Hematopoietic multipotent progenitor cell treated with erythropoietin and hydrocortisone succinate and interleukin-3 and kit ligand, for 15 days (in vitro differentiated cells): ENCODE results near the gene PARVA.

ENCODE experiments used
- DNase-seq: peaks from one replicate; pipeline ENCODE4 v3.0.0-alpha.2; 2015; ENCODE audit warnings: low spot score

The PARVA gene

GRCh38 chr11:12430954-12431595 lies 53.7 kb downstream of the PARVA start:
- no peak for DNase-seq

GRCh38 chr11:12432507-12432906 lies 55.1 kb downstream of the PARVA start:
- DNase-seq: no peak

GRCh38 chr11:12433121-12433520 lies 55.8 kb downstream of the PARVA start:
- DNase-seq: no peak

GRCh38 chr11:12433571-12434324 lies 56.4 kb downstream of the PARVA start:
- DNase-seq: no peak

GRCh38 chr11:12434325-12434654 lies 56.9 kb downstream of the PARVA start:
- DNase-seq: no peak

- DNase-seq: no peak
Measured at GRCh38 chr11:12435264-12435663, 57.9 kb downstream of the PARVA start.

- no peak for DNase-seq
Measured at GRCh38 chr11:12436266-12436665, 58.9 kb downstream of the PARVA start.

GRCh38 chr11:12438291-12438690 lies 60.9 kb downstream of the PARVA start:
- no peak for DNase-seq

- DNase-seq: no peak
Measured at GRCh38 chr11:12439615-12440014, 62.2 kb downstream of the PARVA start.

GRCh38 chr11:12440565-12440964 lies 63.2 kb downstream of the PARVA start:
- no peak for DNase-seq

- no peak for DNase-seq
Measured at GRCh38 chr11:12441231-12441861, 64.0 kb downstream of the PARVA start.

- no peak for DNase-seq
Measured at GRCh38 chr11:12444601-12445000, 67.2 kb downstream of the PARVA start.

- no peak for DNase-seq
Measured at GRCh38 chr11:12445001-12445400, 67.6 kb downstream of the PARVA start.

GRCh38 chr11:12446863-12447262 lies 69.5 kb downstream of the PARVA start:
- DNase-seq: no peak

- no peak for DNase-seq
Measured at GRCh38 chr11:12448131-12448939, 71.0 kb downstream of the PARVA start.

- no peak for DNase-seq
Measured at GRCh38 chr11:12449961-12450715, 72.8 kb downstream of the PARVA start.

- DNase-seq: no peak
Measured at GRCh38 chr11:12451179-12451814, 73.9 kb downstream of the PARVA start.

- no peak for DNase-seq
Measured at GRCh38 chr11:12453243-12453642, 75.9 kb downstream of the PARVA start.

GRCh38 chr11:12454782-12455181 lies 77.4 kb downstream of the PARVA start:
- DNase-seq: no peak

GRCh38 chr11:12455938-12456337 lies 78.6 kb downstream of the PARVA start:
- no peak for DNase-seq
